Right lobe of liver (tissue), 6 donors: ENCODE measurements around the gene MAMLD1. TPM values are rescaled to one million over a fixed set of nuclear protein-coding genes. Genes with fewer than 3 reads are reported as not detected.
"Not testable (repeated sequence)": the region's sequence is repeated elsewhere in the genome, so short reads cannot be mapped to it uniquely, and the experiment has no call there.

Experiments
- ATAC-seq, 4 donors: fragments of 200-7000 bp; cut with Tn5 transposase; one replicate each; pipeline ENCODE4 v1.9.1; 2020; ENCODE audit warnings: mild to moderate bottlenecking in 4 of 4, moderate library complexity in 4 of 4
- DNase-seq, 3 donors: peaks; one replicate each; pipeline ENCODE4 v3.0.0-alpha.2; 2020
- H3K27ac ChIP-seq, 3 donors: fragments of 200-600 bp; one replicate each; pipeline ENCODE4 v1.8.0; 2022
- H3K27me3 ChIP-seq, 2 donors: fragments of 200-600 bp; one replicate each; pipeline ENCODE4 v1.8.0; 2022
- H3K36me3 ChIP-seq, 4 donors: fragments of 200-600 bp; sonication (generic) in 1 of 4; one replicate each; pipeline versions ENCODE4 v1.5.1 to v1.8.0; 2017 to 2022; ENCODE audit warnings: control low read depth in 1 of 4
- H3K4me1 ChIP-seq, 4 donors: fragments of 200-600 bp; sonication (generic) in 1 of 4; one replicate each; pipeline versions ENCODE4 v1.5.1 to v1.8.0; 2017 to 2022; ENCODE audit warnings: control low read depth in 1 of 4
- H3K4me3 ChIP-seq, 3 donors: fragments of 200-600 bp; one replicate each; pipeline ENCODE4 v1.8.0; 2022
- H3K9me3 ChIP-seq, 4 donors: fragments of 200-600 bp; sonication (generic) in 1 of 4; one replicate each; pipeline versions ENCODE4 v1.5.1 to v1.8.0; 2017 to 2022; ENCODE audit warnings: control low read depth in 1 of 4
- POLR2A ChIP-seq: fragments of 450-650 bp; IDR thresholded peaks from one replicate; pipeline ENCODE4 v1.6.1; 2017; ENCODE audit warnings: antibody characterized with exemption, mild to moderate bottlenecking
- WGBS: methylation state at CpG from one replicate; pipeline ENCODE4 v1.1.6; 2018; ENCODE audit warnings: low coverage, low lambda C conversion rate; ENCODE audit not compliant: insufficient coverage; ENCODE audit errors: missing lambda C conversion rate; 5-methylcytosine and 5-hydroxymethylcytosine counted together
- intact Hi-C, 2 donors: fragments of 100-400 bp; cut with DNase I; formaldehyde crosslinking; loops; one replicate each; pipeline versions ENCODE4 v1.11.2 to v1.14.1; 2022
- total RNA-seq, 6 experiments: library from RNA; depleted of rRNA in 2 of 6; stranded (reverse); fragments of >200 nt in 2 of 6; fragmentation: NEBNext Ultra II Directional in 3 of 6; extraction: Animal tissue kit (Norgen Biotek cat#: 25700) in 3 of 6; gene quantifications; one replicate each; pipeline versions ENCODE4 v1.1.0 to v1.2.4, GENCODE V29; 2016 to 2023
- TF ChIP-seq, protein P1 (sequence below), 4 donors: fragments of 200-600 bp in 3 of 4; fragments of 450-650 bp in 1 of 4; IDR thresholded peaks; one replicate each; pipeline versions ENCODE4 v1.5.1 to v1.8.0; 2016 to 2022; ENCODE audit warnings: antibody characterized with exemption in 4 of 4, mild to moderate bottlenecking in 2 of 4
- donor health status: DM: no; HTN: yes; CAD: no.
- donor health status: DM: no; HTN: no; CAD: no.
- donor health status: DM: no; HTN: no; CAD: no.
- donor health status: DM: no; HTN: yes; CAD: no.
- donor health status: DM: no; HTN: yes; CAD: no.

Gene MAMLD1
- total RNA-seq, 6 experiments from 2014 or later = 0.99 to 4.7 (median 1.8) TPM

- Histone ChIP-seq H3K4me1 (no peaks in the 10 kb centered on the region), H3K27me3 (no peaks in the 10 kb centered on the region), H3K9me3 (no peaks in the 10 kb centered on the region), H3K27ac (no peak overlapping the region), H3K36me3 (no peaks in the 10 kb centered on the region), H3K4me3 (no peak overlapping the region)
- intact Hi-C loops = no loop called here
- DNase-seq (no peak), ATAC-seq (no peak)
- 86% methylated on average over 4 of the region's 6 CpGs for WGBS
- TF ChIP-seq, protein P1, sequence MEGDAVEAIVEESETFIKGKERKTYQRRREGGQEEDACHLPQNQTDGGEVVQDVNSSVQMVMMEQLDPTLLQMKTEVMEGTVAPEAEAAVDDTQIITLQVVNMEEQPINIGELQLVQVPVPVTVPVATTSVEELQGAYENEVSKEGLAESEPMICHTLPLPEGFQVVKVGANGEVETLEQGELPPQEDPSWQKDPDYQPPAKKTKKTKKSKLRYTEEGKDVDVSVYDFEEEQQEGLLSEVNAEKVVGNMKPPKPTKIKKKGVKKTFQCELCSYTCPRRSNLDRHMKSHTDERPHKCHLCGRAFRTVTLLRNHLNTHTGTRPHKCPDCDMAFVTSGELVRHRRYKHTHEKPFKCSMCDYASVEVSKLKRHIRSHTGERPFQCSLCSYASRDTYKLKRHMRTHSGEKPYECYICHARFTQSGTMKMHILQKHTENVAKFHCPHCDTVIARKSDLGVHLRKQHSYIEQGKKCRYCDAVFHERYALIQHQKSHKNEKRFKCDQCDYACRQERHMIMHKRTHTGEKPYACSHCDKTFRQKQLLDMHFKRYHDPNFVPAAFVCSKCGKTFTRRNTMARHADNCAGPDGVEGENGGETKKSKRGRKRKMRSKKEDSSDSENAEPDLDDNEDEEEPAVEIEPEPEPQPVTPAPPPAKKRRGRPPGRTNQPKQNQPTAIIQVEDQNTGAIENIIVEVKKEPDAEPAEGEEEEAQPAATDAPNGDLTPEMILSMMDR (IDR thresholded peaks at IDR 0.05) = no peak
- TF ChIP-seq POLR2A = no peak
These were observed 26.1 kb upstream of the MAMLD1 start for GRCh38 chrX:150337026-150337425.

- intact Hi-C loops = no loop called here
- no peak for ATAC-seq
- DNase-seq = no peak
- no CpG with 5 or more reads among the region's 4 CpGs for WGBS
- no peak overlapping the region for H3K4me3 ChIP-seq
- H3K27ac ChIP-seq = no peak overlapping the region
- no peak for TF ChIP-seq POLR2A
- TF ChIP-seq, protein P1 (IDR thresholded peaks at IDR 0.05) = no peak
- no peaks in the 10 kb centered on the region for H3K36me3 ChIP-seq
- no peaks in the 10 kb centered on the region for H3K4me1 ChIP-seq
- no peaks in the 10 kb centered on the region for H3K9me3 ChIP-seq
- no peaks in the 10 kb centered on the region for H3K27me3 ChIP-seq
These were observed 25.6 kb upstream of the MAMLD1 start for GRCh38 chrX:150337536-150337935.

DNA sequence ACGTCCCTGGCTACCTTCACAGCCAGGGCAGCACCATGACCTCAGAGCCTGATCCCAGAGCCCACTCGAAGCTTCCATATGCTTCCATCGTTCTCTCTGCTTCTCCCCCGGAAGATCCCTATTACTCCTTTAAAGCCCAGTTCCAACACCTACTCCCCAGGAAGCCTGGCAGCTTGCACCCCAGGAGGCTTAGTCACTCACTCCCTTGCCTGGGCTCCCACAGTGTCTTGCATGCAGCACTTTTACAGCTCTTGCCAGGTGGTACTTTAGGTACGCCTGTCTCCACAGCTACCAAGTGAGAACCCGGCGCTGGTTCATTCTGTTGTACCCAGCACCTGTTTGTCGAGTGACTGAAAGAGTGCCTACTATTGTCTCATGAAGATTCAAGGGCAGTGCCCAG lies 24.5 kb upstream of the MAMLD1 start:
- no peaks in the 10 kb centered on the region for H3K27me3 ChIP-seq
- no peaks in the 10 kb centered on the region for H3K36me3 ChIP-seq
- H3K4me3 ChIP-seq = no peak overlapping the region
- 76% methylated on average over 5 of the region's 8 CpGs for WGBS
- no peak for DNase-seq
- no peak overlapping the region for H3K27ac ChIP-seq
- no peaks in the 10 kb centered on the region for H3K4me1 ChIP-seq
- intact Hi-C loops = no loop called here
- no peak for ATAC-seq
- TF ChIP-seq, protein P1 (IDR thresholded peaks at IDR 0.05) = no peak
- TF ChIP-seq POLR2A = no peak
- H3K9me3 ChIP-seq = no peaks in the 10 kb centered on the region

- DNase-seq (no peak), ATAC-seq (no peak)
- WGBS = 65% methylated on average over 2 of the region's 3 CpGs
- TF ChIP-seq, protein P1 (IDR thresholded peaks at IDR 0.05) = no peak
- no peak for TF ChIP-seq POLR2A
- Histone ChIP-seq H3K9me3 (no peaks in the 10 kb centered on the region), H3K27me3 (no peaks in the 10 kb centered on the region), H3K4me3 (no peak overlapping the region), H3K4me1 (no peaks in the 10 kb centered on the region), H3K27ac (no peak overlapping the region), H3K36me3 (no peaks in the 10 kb centered on the region)
- intact Hi-C loops = no loop called here
These were observed 23.4 kb upstream of the MAMLD1 start for GRCh38 chrX:150339736-150340135.

DNA sequence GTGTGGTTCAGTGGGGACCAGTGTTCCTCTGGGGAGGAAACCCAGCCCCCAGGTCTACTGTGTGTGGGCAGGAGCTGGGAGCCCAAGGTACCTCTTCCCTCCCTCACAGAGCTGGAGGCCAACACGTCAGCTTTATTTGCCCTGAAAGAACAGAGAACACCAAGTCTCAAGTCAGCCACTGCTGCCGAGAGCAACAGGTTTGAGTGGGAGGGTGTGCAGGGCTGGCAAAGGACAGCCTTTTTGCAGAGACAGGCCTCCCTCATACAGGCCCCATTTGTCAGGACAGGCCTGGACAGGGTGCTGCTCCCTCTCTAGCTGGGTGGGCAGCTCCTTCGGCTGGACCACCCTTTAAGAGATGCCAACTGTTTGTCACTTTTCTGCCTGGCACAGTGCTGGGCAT lies 22.8 kb upstream of the MAMLD1 start:
- ATAC-seq, H3K27me3 ChIP-seq, H3K4me1 ChIP-seq, intact Hi-C loops, H3K36me3 ChIP-seq, DNase-seq, H3K4me3 ChIP-seq, H3K27ac ChIP-seq, H3K9me3 ChIP-seq: not testable (repeated sequence)
- no CpG with 5 or more reads among the region's 3 CpGs for WGBS
